Activated naive CD4-positive, alpha-beta T cell treated with anti-CD3 and anti-CD28 coated beads, Interleukin-2, amount 50 U/mL, for 24 hours (primary cell): ENCODE measurements around the gene RHBDD3.
A peak's percentile ranks its signal among the peaks of the same experiment; 100 is the strongest.

Source experiments
- H3K27ac Mint-ChIP-seq: one replicate; pipeline ENCODE4 v1.8.0; 2021; ENCODE audit warnings: mild to moderate bottlenecking, mixed read lengths
- H3K27me3 Mint-ChIP-seq: one replicate; pipeline ENCODE4 v1.8.0; 2021; ENCODE audit warnings: mixed read lengths
- H3K36me3 Mint-ChIP-seq: one replicate; pipeline ENCODE4 v1.8.0; 2021; ENCODE audit warnings: mixed read lengths
- H3K4me1 Mint-ChIP-seq: one replicate; pipeline ENCODE4 v1.8.0; 2021; ENCODE audit warnings: mixed read lengths
- H3K4me3 Mint-ChIP-seq: one replicate; pipeline ENCODE4 v1.8.0; 2021; ENCODE audit warnings: mild to moderate bottlenecking, mixed read lengths
- H3K9me3 Mint-ChIP-seq: one replicate; pipeline ENCODE4 v1.8.0; 2021; ENCODE audit warnings: mixed read lengths

Gene RHBDD3

DNA sequence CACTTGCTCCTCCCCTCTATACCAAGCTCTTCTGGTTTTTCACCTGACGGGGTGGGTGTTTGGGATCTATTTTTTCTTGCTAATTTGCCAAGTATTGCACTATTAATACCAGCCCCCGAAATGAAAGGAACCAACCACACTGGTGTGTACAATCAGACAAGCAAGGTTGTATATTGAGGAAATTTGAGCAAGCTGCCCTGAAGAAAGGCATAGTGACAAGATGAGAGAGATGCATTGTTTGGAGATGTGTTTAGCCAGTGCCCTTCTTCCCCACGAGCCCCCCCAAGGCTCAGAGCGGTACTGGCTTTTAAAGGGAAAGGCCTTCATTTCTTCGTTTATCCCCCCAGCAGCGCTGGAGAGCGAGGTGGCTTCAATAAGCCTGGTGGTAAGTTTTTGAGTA lies 23.4 kb upstream of the RHBDD3 start:
- Mint-ChIP-seq H3K4me3 (no peak overlapping the region), H3K36me3 (peaks cover 26% of the 10 kb centered on the region)

DNA sequence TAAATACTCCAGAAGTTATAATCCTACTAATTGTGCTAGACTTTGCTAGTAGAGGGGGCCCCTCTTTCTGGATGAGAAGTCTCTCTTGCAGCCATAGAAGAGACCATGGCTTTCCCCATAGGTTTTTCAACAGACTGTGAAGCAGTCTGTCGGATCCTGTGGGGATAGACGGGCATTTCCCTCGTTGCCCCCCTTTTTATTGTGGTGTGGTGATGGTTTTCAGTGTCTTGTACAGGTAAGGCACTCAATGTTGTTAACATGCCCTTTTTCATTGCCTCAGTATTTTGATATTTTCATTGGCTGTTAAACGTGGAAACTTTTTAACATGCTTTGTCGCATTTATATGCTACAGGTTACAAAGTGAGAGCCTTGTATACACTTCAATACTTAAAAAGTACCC lies 22.3 kb upstream of the RHBDD3 start:
- no peaks in the 10 kb centered on the region for H3K9me3 Mint-ChIP-seq
- H3K27me3 Mint-ChIP-seq = no peaks in the 10 kb centered on the region
- no peak overlapping the region for H3K4me3 Mint-ChIP-seq
- H3K36me3 Mint-ChIP-seq = peaks cover 23% of the 10 kb centered on the region
- H3K27ac Mint-ChIP-seq = no peak overlapping the region
- peaks cover 14% of the 10 kb centered on the region for H3K4me1 Mint-ChIP-seq

More for the DNA sequence above, 23.4 kb upstream of the RHBDD3 start:
- peak overlapping the region; percentile 8 for H3K27ac Mint-ChIP-seq
- no peaks in the 10 kb centered on the region for H3K27me3 Mint-ChIP-seq
- peaks cover 9% of the 10 kb centered on the region for H3K4me1 Mint-ChIP-seq
- no peaks in the 10 kb centered on the region for H3K9me3 Mint-ChIP-seq

GRCh38 chr22:29288837-29289236 lies 21.1 kb upstream of the RHBDD3 start:
- Mint-ChIP-seq H3K9me3 (no peaks in the 10 kb centered on the region), H3K4me1 (peaks cover 14% of the 10 kb centered on the region), H3K27ac (peak overlapping the region; percentile 23), H3K4me3 (no peak overlapping the region), H3K36me3 (peaks cover 26% of the 10 kb centered on the region), H3K27me3 (no peaks in the 10 kb centered on the region)

GRCh38 chr22:29284196-29284595 lies 16.4 kb upstream of the RHBDD3 start:
- peaks cover 23% of the 10 kb centered on the region for H3K4me1 Mint-ChIP-seq
- no peaks in the 10 kb centered on the region for H3K27me3 Mint-ChIP-seq
- no peaks in the 10 kb centered on the region for H3K9me3 Mint-ChIP-seq
- peaks cover 21% of the 10 kb centered on the region for H3K36me3 Mint-ChIP-seq
- peak overlapping the region; percentile 67 for H3K27ac Mint-ChIP-seq
- no peak overlapping the region for H3K4me3 Mint-ChIP-seq

- Mint-ChIP-seq H3K36me3 (peaks cover 28% of the 10 kb centered on the region), H3K4me3 (no peak overlapping the region), H3K27ac (peak overlapping the region; percentile 76), H3K9me3 (no peaks in the 10 kb centered on the region), H3K27me3 (no peaks in the 10 kb centered on the region), H3K4me1 (peaks cover 64% of the 10 kb centered on the region)
These were observed 10.1 kb upstream of the RHBDD3 start for GRCh38 chr22:29277927-29278326.

DNA sequence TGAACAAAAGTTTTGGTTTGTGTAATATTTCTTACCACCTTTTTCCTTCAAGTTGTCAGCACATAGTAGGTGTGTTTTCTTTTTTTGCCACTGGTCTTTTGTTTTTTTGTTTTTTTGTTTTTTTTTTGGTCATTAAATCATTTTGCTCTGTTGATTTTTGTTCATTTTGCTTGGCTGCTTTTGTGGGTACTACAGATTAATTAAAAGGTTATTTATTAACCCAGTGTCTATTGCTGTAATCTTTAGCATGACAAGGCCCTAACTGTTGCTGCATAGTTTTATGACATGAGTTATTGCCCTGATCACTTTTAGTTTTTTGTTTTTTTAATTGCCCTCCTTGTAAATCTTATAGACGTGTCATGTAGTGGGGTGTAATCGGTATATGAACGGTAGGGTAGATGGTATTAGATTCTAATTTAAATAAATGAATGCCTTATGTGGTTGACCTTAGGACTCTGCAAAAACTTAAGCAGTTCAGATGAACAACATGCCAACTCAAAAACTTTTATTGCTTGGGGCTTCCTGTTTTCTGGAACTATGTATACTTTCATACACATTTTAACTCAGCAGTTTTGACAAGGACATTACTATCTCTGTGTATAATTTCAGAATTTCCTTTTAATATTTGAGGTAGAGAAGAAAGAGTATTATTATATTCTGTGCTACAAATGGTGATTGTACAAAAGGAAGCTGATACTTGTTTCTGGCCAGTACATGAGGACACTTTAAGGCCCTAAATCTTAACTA lies 8.2 kb upstream of the RHBDD3 start:
- no peak overlapping the region for H3K4me3 Mint-ChIP-seq
- H3K27me3 Mint-ChIP-seq = no peaks in the 10 kb centered on the region
- peaks cover 32% of the 10 kb centered on the region for H3K36me3 Mint-ChIP-seq
- peak overlapping the region; percentile 49 for H3K27ac Mint-ChIP-seq
- no peaks in the 10 kb centered on the region for H3K9me3 Mint-ChIP-seq
- H3K4me1 Mint-ChIP-seq = peaks cover 79% of the 10 kb centered on the region

- H3K27me3 Mint-ChIP-seq = no peaks in the 10 kb centered on the region
- H3K9me3 Mint-ChIP-seq = no peaks in the 10 kb centered on the region
- peaks cover 38% of the 10 kb centered on the region for H3K36me3 Mint-ChIP-seq
- no peak overlapping the region for H3K4me3 Mint-ChIP-seq
- H3K4me1 Mint-ChIP-seq = peaks cover 84% of the 10 kb centered on the region
- H3K27ac Mint-ChIP-seq = peak overlapping the region; percentile 42
These were observed 7.4 kb upstream of the RHBDD3 start for GRCh38 chr22:29275167-29275566.

DNA sequence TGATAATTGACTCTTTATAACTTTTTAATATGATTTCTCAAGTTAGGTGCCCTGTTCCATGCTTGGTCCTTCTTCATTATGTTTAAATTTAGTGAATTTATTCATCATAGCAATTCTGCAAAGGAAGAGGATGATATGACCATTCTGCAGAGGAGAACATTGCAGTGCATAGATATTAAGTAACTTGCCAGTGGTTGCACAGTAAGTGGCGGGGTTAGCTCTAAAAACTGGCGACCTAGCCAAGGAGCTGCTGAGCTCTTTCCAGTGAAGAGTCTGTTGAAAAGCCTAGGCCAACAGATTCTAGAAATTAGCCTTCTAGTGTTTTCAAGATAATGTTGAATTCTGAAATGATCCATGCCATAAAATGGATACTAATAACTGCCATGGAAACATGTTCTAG lies 4.8 kb upstream of the RHBDD3 start:
- Mint-ChIP-seq H3K9me3 (no peaks in the 10 kb centered on the region), H3K4me3 (peak overlapping the region; percentile 95), H3K27ac (no peak overlapping the region), H3K27me3 (no peaks in the 10 kb centered on the region), H3K36me3 (peaks cover 43% of the 10 kb centered on the region), H3K4me1 (peaks cover 80% of the 10 kb centered on the region)

DNA sequence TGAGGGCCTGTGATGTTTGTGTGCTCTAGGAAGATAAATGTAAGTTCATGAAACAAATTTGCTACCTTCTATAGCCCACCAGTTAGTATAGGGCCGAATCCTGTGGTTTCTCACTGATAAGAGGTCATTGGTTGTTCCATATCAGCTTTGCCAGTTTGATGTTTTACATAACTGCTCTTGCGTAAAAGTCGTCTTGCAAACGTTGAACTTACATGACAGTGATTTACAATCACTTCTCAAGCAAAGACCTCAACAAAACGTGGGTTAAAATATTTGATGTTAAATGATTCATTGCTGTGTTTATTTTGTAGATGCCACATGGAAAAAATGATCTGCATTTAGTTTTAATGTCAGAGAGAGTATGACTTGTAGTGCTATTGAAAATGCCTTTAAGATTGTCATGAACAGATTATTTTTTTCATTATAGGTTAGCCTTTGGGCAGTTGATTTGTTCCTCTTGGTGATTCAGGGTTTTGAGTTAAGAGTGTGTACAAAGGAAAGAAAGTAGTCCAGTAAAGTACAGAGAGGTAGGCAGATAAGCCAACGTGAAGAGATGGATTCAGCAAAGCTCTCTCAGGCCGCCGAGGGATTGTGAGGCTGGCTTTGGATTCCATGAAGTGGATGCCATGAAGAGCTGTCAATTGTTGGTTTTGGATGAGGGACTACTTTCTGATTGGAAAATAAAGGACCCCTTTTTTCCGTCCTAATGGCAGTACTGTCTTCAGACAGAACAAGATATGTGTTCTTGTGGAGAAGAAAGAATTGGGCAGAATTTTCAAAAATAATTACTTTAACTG lies 2.9 kb upstream of the RHBDD3 start:
- H3K36me3 Mint-ChIP-seq = peaks cover 41% of the 10 kb centered on the region
- H3K27ac Mint-ChIP-seq = peak overlapping the region; percentile 98
- H3K9me3 Mint-ChIP-seq = no peaks in the 10 kb centered on the region

DNA sequence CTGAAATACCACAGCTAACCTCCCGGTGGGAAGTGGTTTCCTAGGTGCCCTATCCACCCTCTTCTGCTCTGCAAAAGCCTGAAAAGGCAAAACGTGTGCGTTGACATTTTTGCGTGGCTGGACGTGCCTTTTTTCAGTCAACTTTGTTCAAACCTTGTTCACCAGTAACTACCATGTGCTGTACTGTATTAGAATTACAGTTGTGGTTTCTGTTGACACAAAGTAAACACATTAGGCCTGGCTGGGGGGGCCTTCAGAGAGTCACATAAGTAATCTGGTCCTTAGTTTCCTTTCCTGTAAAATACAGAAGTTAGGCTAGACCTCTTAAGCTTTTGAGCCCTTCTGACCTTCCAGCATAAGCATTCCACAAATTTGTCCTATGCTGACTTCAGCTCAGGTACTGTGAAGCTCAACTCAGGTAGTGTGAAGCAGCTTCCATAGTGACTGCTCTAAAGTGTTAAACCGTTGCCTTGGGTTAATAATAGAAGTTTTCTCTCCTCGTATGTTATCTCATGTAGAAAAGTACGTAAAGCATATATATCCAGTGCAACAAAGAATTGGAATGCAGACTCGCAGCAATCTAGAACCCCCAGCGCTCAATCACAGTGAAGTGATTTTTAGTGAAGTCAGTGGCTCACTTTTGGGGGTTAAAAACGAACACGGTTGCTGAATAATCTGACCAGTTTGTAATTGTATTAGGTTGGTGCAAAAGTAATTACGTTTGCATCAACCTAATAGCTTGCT lies 2.1 kb upstream of the RHBDD3 start:
- H3K27me3 Mint-ChIP-seq = no peaks in the 10 kb centered on the region

More for the DNA sequence above, 2.9 kb upstream of the RHBDD3 start:
- Mint-ChIP-seq H3K27me3 (no peaks in the 10 kb centered on the region), H3K4me3 (peak overlapping the region; percentile 95), H3K4me1 (peaks cover 76% of the 10 kb centered on the region)

DNA sequence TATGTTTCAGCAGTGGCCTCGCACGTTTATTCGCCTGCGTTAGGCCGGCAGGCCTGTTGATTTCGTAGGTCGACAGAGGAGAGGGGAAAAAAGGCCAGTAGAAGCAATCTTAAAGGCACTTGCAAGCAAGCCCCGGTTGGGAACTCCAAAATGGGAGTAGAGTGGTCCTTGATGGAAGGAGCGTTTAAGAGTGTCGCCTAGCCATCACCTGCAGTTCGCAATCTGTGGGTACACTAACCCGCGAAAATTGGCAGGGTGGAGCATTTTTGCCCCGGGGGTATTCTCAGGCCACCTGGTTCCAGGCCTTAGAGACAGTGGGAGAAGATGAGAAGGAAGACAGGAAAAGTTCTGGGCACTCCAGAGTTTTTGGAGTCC lies 1.4 kb upstream of the RHBDD3 start:
- Mint-ChIP-seq H3K4me1 (peaks cover 62% of the 10 kb centered on the region), H3K36me3 (peaks cover 40% of the 10 kb centered on the region), H3K9me3 (no peaks in the 10 kb centered on the region), H3K4me3 (peak overlapping the region; percentile 95), H3K27ac (peak overlapping the region; percentile 98), H3K27me3 (no peaks in the 10 kb centered on the region)

More for the DNA sequence above, 2.1 kb upstream of the RHBDD3 start:
- Mint-ChIP-seq H3K36me3 (peaks cover 41% of the 10 kb centered on the region), H3K27ac (peak overlapping the region; percentile 98), H3K4me3 (peak overlapping the region; percentile 95), H3K4me1 (peaks cover 69% of the 10 kb centered on the region), H3K9me3 (no peaks in the 10 kb centered on the region)

GRCh38 chr22:29268511-29269229 lies 889 bp upstream of the RHBDD3 start:
- Mint-ChIP-seq H3K4me3 (peak overlapping the region; percentile 95), H3K4me1 (peaks cover 56% of the 10 kb centered on the region), H3K27me3 (no peaks in the 10 kb centered on the region), H3K36me3 (peaks cover 40% of the 10 kb centered on the region), H3K27ac (peak overlapping the region; percentile 100), H3K9me3 (no peaks in the 10 kb centered on the region)

- Mint-ChIP-seq H3K36me3 (peaks cover 36% of the 10 kb centered on the region), H3K27ac (peak overlapping the region; percentile 100), H3K4me1 (peaks cover 44% of the 10 kb centered on the region), H3K9me3 (no peaks in the 10 kb centered on the region), H3K4me3 (peak overlapping the region; percentile 95), H3K27me3 (no peaks in the 10 kb centered on the region)
These were observed 321 bp downstream of the RHBDD3 start for GRCh38 chr22:29267462-29267857.

DNA sequence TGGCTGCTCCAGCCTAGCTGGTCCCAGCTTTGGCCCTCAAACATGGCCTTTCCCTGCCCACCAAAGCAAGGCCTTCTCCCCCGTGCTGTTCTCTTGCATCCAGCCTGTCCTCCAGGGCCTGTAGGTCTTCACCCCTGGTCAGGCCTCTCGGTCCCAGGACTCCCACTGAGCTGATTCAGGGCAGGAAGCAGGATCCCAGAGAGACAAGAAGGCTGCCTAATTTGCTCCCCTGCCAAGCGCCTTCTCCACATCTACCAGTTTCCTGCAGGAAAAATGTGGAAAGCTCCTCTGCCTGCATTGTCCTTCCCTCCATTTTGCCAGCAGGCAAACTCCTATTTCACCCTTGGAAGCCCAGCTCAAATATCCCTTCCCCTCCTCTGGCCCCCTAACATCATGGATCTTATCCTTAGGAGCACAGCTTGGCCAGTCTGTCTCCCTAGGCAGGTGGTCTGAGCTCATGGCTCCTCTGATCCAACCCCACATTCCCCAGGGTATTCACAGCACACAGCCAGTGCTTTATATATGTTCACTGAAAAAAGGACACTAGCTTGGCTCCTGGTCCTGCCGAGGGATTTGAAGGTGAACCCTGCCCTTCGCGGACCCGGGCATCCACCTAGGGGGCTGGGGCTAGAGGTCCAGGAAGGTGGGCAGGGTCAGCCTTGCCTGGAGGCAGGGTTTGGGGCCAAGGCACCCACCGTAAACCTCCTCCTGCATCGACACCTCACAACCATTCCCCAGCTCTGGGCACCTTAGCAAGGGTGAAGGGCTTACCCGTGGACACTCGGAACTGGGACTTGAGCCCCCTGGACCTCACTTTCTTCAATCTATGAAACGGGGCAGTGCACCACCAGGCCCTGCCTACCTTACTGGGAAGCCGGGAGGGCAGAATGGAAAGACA lies 968 bp downstream of the RHBDD3 start:
- Mint-ChIP-seq H3K9me3 (no peaks in the 10 kb centered on the region), H3K4me3 (peak overlapping the region; percentile 95), H3K36me3 (peaks cover 31% of the 10 kb centered on the region), H3K27ac (peak overlapping the region; percentile 94), H3K4me1 (peaks cover 38% of the 10 kb centered on the region), H3K27me3 (no peaks in the 10 kb centered on the region)
